Duodenal mucosa (tissue), 2 donors: ENCODE results near the gene SIK1.
"Not testable (repeated sequence)": the region's sequence is repeated elsewhere in the genome, so short reads cannot be mapped to it uniquely, and the experiment has no call there.

Experiments used
- H3K27ac ChIP-seq: one replicate; pipeline ENCODE4 v1.7.0; 2013; ENCODE audit warnings: low read depth, low read length
- H3K27me3 ChIP-seq, 2 donors: one replicate each; pipeline ENCODE4 v1.7.0; 2013; ENCODE audit warnings: low read length in 2 of 2, control low read depth in 1 of 2; ENCODE audit not compliant: insufficient read depth in 2 of 2, control insufficient read depth in 1 of 2
- H3K36me3 ChIP-seq, 2 donors: one replicate each; pipeline ENCODE4 v1.7.0; 2013; ENCODE audit warnings: low read length in 2 of 2, control low read depth in 1 of 2; ENCODE audit not compliant: insufficient read depth in 2 of 2, control insufficient read depth in 1 of 2
- H3K4me1 ChIP-seq, 2 donors: one replicate each; pipeline ENCODE4 v1.7.0; 2013; ENCODE audit warnings: low read length in 2 of 2, control low read depth in 1 of 2; ENCODE audit not compliant: insufficient read depth in 2 of 2, control insufficient read depth in 1 of 2
- H3K4me3 ChIP-seq, 2 donors: one replicate each; pipeline ENCODE4 v1.7.0; 2013; ENCODE audit warnings: low read length in 2 of 2, low read depth in 1 of 2
- H3K9ac ChIP-seq, 2 donors: one replicate each; pipeline ENCODE4 v1.7.0; 2013; ENCODE audit warnings: low read length in 2 of 2, low read depth in 1 of 2
- H3K9me3 ChIP-seq, 2 donors: one replicate each; pipeline ENCODE4 v1.7.0; 2013; ENCODE audit warnings: low read length in 2 of 2, control low read depth in 1 of 2; ENCODE audit not compliant: control insufficient read depth in 1 of 2

The SIK1 gene

GRCh38 chr21:43396788-43397438 lies 30.0 kb downstream of the SIK1 start:
- not testable (repeated sequence) for H3K27ac ChIP-seq, H3K4me3 ChIP-seq, H3K9ac ChIP-seq, H3K9me3 ChIP-seq, H3K27me3 ChIP-seq, H3K36me3 ChIP-seq, H3K4me1 ChIP-seq

- not testable (repeated sequence) for H3K4me1 ChIP-seq, H3K9me3 ChIP-seq, H3K9ac ChIP-seq, H3K27me3 ChIP-seq, H3K36me3 ChIP-seq, H3K4me3 ChIP-seq, H3K27ac ChIP-seq
Measured at GRCh38 chr21:43383351-43383750, 43.6 kb downstream of the SIK1 start.

GRCh38 chr21:43382902-43383301 lies 44.0 kb downstream of the SIK1 start:
- H3K4me3 ChIP-seq, H3K36me3 ChIP-seq, H3K27me3 ChIP-seq, H3K9ac ChIP-seq, H3K4me1 ChIP-seq, H3K9me3 ChIP-seq, H3K27ac ChIP-seq: not testable (repeated sequence)

GRCh38 chr21:43380852-43381533 lies 45.9 kb downstream of the SIK1 start:
- not testable (repeated sequence) for H3K27me3 ChIP-seq, H3K36me3 ChIP-seq, H3K9me3 ChIP-seq, H3K27ac ChIP-seq, H3K4me1 ChIP-seq, H3K9ac ChIP-seq, H3K4me3 ChIP-seq

GRCh38 chr21:43380337-43380736 lies 46.6 kb downstream of the SIK1 start:
- not testable (repeated sequence) for H3K36me3 ChIP-seq, H3K27me3 ChIP-seq, H3K9ac ChIP-seq, H3K4me1 ChIP-seq, H3K27ac ChIP-seq, H3K9me3 ChIP-seq, H3K4me3 ChIP-seq

- not testable (repeated sequence) for H3K4me1 ChIP-seq, H3K9ac ChIP-seq, H3K27ac ChIP-seq, H3K4me3 ChIP-seq, H3K27me3 ChIP-seq, H3K36me3 ChIP-seq, H3K9me3 ChIP-seq
Measured at GRCh38 chr21:43379626-43380122, 47.3 kb downstream of the SIK1 start.

- Histone ChIP-seq H3K27ac (no peak overlapping the region), H3K9ac (no peak overlapping the region)
Measured at GRCh38 chr21:43376478-43376882, 50.5 kb downstream of the SIK1 start.

GRCh38 chr21:43375837-43376477 lies 51.0 kb downstream of the SIK1 start:
- no peaks in the 10 kb centered on the region for H3K4me1 ChIP-seq
- no peaks in the 10 kb centered on the region for H3K27me3 ChIP-seq
- H3K4me3 ChIP-seq = no peak overlapping the region
- H3K9me3 ChIP-seq = no peaks in the 10 kb centered on the region
- no peaks in the 10 kb centered on the region for H3K36me3 ChIP-seq
- H3K9ac ChIP-seq = no peak overlapping the region
- no peak overlapping the region for H3K27ac ChIP-seq

More at GRCh38 chr21:43376478-43376882, 50.5 kb downstream of the SIK1 start:
- Histone ChIP-seq H3K9me3 (no peaks in the 10 kb centered on the region), H3K4me1 (no peaks in the 10 kb centered on the region), H3K4me3 (no peak overlapping the region), H3K36me3 (no peaks in the 10 kb centered on the region), H3K27me3 (no peaks in the 10 kb centered on the region)

GRCh38 chr21:43375006-43375836 lies 51.7 kb downstream of the SIK1 start:
- Histone ChIP-seq H3K27me3 (no peaks in the 10 kb centered on the region), H3K9ac (no peak overlapping the region)

More at GRCh38 chr21:43375006-43375836, 51.7 kb downstream of the SIK1 start:
- no peak overlapping the region for H3K27ac ChIP-seq
- no peak overlapping the region for H3K4me3 ChIP-seq
- H3K36me3 ChIP-seq = no peaks in the 10 kb centered on the region
- no peaks in the 10 kb centered on the region for H3K4me1 ChIP-seq
- H3K9me3 ChIP-seq = no peaks in the 10 kb centered on the region
